OCI-LY3 (cell line): Measurements from ENCODE around the gene PRDM16.

Experiments
- EZH2phosphoT487 ChIP-seq: fragments of 200-600 bp; shearing (Covaris generic); IDR thresholded peaks from 2 replicates; pipeline ENCODE4 v1.6.1; 2018; ENCODE audit warnings: antibody characterized with exemption, mixed run types, low read depth
- TF ChIP-seq, protein P1 (sequence below): fragments of 200-600, 300-600 bp; sonication (generic); IDR thresholded peaks from 2 replicates; pipeline ENCODE4 v1.5.1; 2014; ENCODE audit warnings: antibody characterized with exemption, low read length, low read depth

DNA sequence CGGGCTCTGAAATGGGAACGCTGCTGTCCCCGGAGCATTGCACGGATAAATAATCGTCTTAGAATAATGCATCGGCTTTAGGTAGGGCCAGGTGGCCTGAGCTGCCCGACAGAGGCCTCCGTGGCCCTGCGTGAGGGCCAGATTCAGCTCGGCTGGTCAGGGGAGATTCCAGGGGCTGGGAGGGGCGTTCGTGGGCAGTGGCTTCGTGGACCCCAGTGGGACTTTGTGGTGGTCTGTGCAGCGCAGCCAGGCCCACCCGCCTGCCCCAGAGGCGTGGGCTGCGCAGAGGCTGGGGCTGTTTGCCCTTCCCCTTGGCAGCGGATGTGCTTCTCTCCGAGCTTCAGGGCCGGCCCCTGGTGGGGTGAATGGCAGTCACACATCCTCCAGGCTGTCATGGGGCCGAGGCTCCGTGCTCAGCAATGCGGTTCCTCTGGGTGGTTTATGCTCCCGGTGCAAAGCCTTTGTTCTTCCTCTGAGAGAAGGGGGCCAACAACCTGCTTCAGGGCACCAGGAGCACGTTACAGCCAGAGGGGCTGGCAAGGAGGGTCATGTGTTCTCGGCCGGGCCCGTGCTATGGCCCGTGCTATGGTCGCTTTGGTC lies 104.5 kb downstream of the PRDM16 start:
- TF ChIP-seq, protein P1, sequence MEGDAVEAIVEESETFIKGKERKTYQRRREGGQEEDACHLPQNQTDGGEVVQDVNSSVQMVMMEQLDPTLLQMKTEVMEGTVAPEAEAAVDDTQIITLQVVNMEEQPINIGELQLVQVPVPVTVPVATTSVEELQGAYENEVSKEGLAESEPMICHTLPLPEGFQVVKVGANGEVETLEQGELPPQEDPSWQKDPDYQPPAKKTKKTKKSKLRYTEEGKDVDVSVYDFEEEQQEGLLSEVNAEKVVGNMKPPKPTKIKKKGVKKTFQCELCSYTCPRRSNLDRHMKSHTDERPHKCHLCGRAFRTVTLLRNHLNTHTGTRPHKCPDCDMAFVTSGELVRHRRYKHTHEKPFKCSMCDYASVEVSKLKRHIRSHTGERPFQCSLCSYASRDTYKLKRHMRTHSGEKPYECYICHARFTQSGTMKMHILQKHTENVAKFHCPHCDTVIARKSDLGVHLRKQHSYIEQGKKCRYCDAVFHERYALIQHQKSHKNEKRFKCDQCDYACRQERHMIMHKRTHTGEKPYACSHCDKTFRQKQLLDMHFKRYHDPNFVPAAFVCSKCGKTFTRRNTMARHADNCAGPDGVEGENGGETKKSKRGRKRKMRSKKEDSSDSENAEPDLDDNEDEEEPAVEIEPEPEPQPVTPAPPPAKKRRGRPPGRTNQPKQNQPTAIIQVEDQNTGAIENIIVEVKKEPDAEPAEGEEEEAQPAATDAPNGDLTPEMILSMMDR: no peak
- TF ChIP-seq EZH2phosphoT487: no peak
